Esophagus muscularis mucosa (tissue), 4 donors: ENCODE measurements around the gene SEMA5B. TPM values are rescaled to one million over a fixed set of nuclear protein-coding genes. Genes with fewer than 3 reads are reported as not detected.

ENCODE experiments used
- DNase-seq: peaks from one replicate; pipeline ENCODE4 v3.0.0-alpha.2; 2017; ENCODE audit errors: extremely low spot score
- H3K27ac ChIP-seq, 4 donors: fragments of 200-600 bp; sonication (generic); replicated peaks in 1 of 4; 1 replicate in 3 of 4; 2 replicates in 1 of 4; pipeline ENCODE4 v1.5.1; 2016 to 2019; ENCODE audit warnings: mild to moderate bottlenecking in 1 of 4
- H3K27me3 ChIP-seq, 4 donors: fragments of 200-600 bp; sonication (generic); one replicate each; pipeline versions ENCODE4 v1.5.1 to v1.6.0; 2016 to 2019
- H3K36me3 ChIP-seq, 4 donors: fragments of 200-600 bp; sonication (generic); one replicate each; pipeline ENCODE4 v1.5.1; 2016 to 2019
- H3K4me1 ChIP-seq, 4 donors: fragments of 200-600 bp; sonication (generic); one replicate each; pipeline ENCODE4 v1.5.1; 2016 to 2019
- H3K4me3 ChIP-seq, 4 donors: fragments of 200-600 bp; sonication (generic); 1 replicate in 2 of 4; 2 replicates in 2 of 4; pipeline ENCODE4 v1.5.1; 2016 to 2019; ENCODE audit warnings: mild to moderate bottlenecking in 4 of 4, moderate library complexity in 1 of 4
- H3K9me3 ChIP-seq, 4 donors: fragments of 200-600 bp; sonication (generic); 1 replicate in 3 of 4; 2 replicates in 1 of 4; pipeline ENCODE4 v1.5.1; 2016 to 2019
- EP300 ChIP-seq: sonication (generic); formaldehyde crosslinking; IDR thresholded peaks from one replicate; pipeline ENCODE4 v1.6.1; 2017; ENCODE audit warnings: antibody characterized with exemption
- POLR2A ChIP-seq: fragments of 450-650 bp; IDR thresholded peaks from one replicate; pipeline ENCODE4 v1.6.1; 2017; ENCODE audit warnings: antibody characterized with exemption, moderate library complexity, mild to moderate bottlenecking, low read depth
- POLR2AphosphoS5 ChIP-seq, 2 donors: sonication (generic); formaldehyde crosslinking; IDR thresholded peaks; one replicate each; pipeline ENCODE4 v1.6.1; 2017; ENCODE audit warnings: antibody characterized with exemption in 2 of 2
- WGBS: methylation state at CpG from one replicate; pipeline ENCODE4 v1.1.5; 2018; 5-methylcytosine and 5-hydroxymethylcytosine counted together
- intact Hi-C: fragments of 100-400 bp; cut with DNase I; formaldehyde crosslinking; loops from one replicate; pipeline ENCODE4 v1.15.1; 2023
- total RNA-seq, 4 donors: library from RNA; depleted of rRNA; stranded (reverse); fragments of >200 nt; gene quantifications; one replicate each; pipeline versions ENCODE4 v1.1.0 to v1.2.1, GENCODE V29; 2016
- TF ChIP-seq, protein P1 (sequence below), 3 experiments: fragments of 200-600 bp in 2 of 3; fragments of 450-650 bp in 1 of 3; sonication (generic) in 2 of 3; IDR thresholded peaks; one replicate each; pipeline ENCODE4 v1.5.1; 2017 to 2019; ENCODE audit warnings: antibody characterized with exemption in 3 of 3, mild to moderate bottlenecking in 2 of 3, moderate library complexity in 1 of 3

SEMA5B gene
- total RNA-seq, 4 donors from 2014 or later, result under 0.01 to 1.6 (median 0.34) TPM

DNA sequence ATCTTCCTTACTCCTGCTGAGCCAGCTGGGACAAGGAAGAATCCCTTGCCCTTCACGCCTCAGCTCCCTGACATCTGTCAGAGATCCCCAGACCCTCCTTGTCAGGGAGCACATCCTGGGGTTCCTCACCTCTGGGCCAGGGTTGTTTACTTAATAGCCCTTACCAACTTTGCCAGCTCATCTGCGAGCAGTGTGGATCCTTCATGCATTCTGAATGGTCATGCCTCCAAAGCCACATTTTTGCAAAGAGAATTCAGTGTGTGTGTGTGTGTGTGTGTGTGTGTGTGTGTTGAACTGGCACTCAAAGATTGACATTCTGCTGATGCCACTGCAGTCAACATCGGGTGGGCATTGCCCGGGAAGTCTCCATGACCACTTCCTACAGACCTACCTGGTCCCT, 120.1 kb downstream of the SEMA5B start:
- Histone ChIP-seq H3K9me3 (peaks cover 0 to 6% (median 0%) of the 10 kb centered on the region in 4 donors), H3K27ac (no peak overlapping the region), H3K27me3 (peaks cover 0 to 24% (median 3%) of the 10 kb centered on the region in 4 donors), H3K4me1 (peaks cover 0 to under 1% (median 0%) of the 10 kb centered on the region in 4 donors), H3K4me3 (no peak overlapping the region), H3K36me3 (no peaks in the 10 kb centered on the region)
- intact Hi-C loops, result no loop called here
- DNase-seq, result no peak
- TF ChIP-seq EP300, result no peak
- TF ChIP-seq POLR2AphosphoS5 (IDR thresholded peaks at IDR 0.05), result no peak
- no peak for TF ChIP-seq POLR2A
- TF ChIP-seq, protein P1, sequence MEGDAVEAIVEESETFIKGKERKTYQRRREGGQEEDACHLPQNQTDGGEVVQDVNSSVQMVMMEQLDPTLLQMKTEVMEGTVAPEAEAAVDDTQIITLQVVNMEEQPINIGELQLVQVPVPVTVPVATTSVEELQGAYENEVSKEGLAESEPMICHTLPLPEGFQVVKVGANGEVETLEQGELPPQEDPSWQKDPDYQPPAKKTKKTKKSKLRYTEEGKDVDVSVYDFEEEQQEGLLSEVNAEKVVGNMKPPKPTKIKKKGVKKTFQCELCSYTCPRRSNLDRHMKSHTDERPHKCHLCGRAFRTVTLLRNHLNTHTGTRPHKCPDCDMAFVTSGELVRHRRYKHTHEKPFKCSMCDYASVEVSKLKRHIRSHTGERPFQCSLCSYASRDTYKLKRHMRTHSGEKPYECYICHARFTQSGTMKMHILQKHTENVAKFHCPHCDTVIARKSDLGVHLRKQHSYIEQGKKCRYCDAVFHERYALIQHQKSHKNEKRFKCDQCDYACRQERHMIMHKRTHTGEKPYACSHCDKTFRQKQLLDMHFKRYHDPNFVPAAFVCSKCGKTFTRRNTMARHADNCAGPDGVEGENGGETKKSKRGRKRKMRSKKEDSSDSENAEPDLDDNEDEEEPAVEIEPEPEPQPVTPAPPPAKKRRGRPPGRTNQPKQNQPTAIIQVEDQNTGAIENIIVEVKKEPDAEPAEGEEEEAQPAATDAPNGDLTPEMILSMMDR (IDR thresholded peaks at IDR 0.05), result no peak
- WGBS, result 91% methylated on average over 3 of the region's 4 CpGs

DNA sequence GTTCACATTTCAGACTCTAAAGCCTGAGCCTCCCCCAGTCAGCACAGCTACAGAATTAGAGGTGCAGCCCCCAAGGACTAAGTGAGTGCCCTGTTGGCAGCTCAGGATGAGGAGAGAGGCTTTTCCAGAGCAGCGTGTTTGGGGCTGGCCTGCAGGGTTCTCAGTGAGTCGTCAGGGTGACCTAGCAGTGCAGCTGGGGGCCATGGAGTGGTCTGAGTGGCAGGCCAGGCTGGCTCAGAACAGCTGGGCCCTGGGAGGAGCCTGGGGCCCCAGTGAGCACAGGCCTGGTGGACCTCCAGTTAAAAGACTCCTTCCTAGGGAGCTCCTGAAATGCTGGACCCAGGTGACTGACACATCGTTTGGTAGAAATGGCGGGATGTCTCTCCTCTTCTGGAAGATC, 124.4 kb downstream of the SEMA5B start:
- no peak for DNase-seq
- Histone ChIP-seq H3K27ac (no peak overlapping the region), H3K36me3 (no peaks in the 10 kb centered on the region), H3K9me3 (peaks cover 0 to 6% (median 0%) of the 10 kb centered on the region in 4 donors), H3K27me3 (peaks cover 0 to 4% (median 0%) of the 10 kb centered on the region in 4 donors), H3K4me1 (no peaks in the 10 kb centered on the region), H3K4me3 (no peak overlapping the region)
- intact Hi-C loops, result no loop called here
- TF ChIP-seq POLR2A, result no peak
- TF ChIP-seq EP300, result no peak
- TF ChIP-seq, protein P1 (IDR thresholded peaks at IDR 0.05), result no peak
- no peak for TF ChIP-seq POLR2AphosphoS5 (IDR thresholded peaks at IDR 0.05)
- 62% methylated on average over 4 of the region's 4 CpGs for WGBS

DNA sequence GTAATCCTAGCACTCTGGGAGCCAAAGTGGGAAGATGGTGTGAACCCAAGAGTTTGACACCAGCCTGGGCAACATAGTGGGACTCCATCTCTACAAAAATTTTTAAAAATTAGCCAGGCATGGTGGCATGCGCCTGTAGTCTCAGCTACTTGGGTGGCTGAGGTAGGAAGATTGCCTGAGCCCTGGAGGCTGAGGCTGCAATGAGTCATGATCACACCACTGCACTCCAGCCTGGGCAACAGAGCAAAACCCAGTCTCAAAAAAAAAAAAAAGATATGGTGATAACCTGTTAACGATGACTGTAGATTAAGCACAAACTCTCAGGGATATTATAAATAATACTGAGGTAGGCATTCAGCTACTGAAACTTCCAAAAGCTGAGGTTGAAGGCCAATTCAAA, 125.2 kb downstream of the SEMA5B start:
- Histone ChIP-seq H3K36me3 (no peaks in the 10 kb centered on the region), H3K4me1 (no peaks in the 10 kb centered on the region), H3K4me3 (no peak overlapping the region), H3K27me3 (peaks cover 0 to 4% (median 0%) of the 10 kb centered on the region in 4 donors), H3K9me3 (peaks cover 0 to 6% (median 0%) of the 10 kb centered on the region in 4 donors), H3K27ac (no peak overlapping the region)
- 83% methylated on average over 2 of the region's 2 CpGs for WGBS
- intact Hi-C loops, result no loop called here
- no peak for DNase-seq
- TF ChIP-seq POLR2AphosphoS5 (IDR thresholded peaks at IDR 0.05) (no peak), EP300 (no peak), POLR2A (no peak)
- TF ChIP-seq, protein P1 (IDR thresholded peaks at IDR 0.05), result no peak

DNA sequence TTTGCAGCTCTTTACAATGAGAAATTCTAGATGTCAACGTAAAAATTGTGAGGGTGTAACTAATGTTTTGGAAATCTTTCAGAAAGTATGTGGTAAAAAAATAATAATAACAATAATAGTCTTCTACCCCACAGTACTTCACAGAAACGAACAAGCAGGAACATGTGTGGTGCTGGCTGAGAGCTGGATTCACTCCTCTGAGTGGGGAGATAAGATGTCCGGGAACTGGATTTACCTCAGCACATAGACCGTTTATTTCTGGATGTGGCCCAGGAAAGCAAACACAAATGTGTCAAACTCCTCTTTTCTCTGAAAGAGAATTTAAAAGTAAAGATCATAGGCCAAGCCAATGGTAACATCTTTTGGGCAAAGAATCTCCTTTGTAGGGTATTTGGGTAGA, 129.3 kb downstream of the SEMA5B start:
- DNase-seq, result no peak
- Histone ChIP-seq H3K4me3 (no peak overlapping the region), H3K4me1 (peaks cover 0 to 11% (median 8%) of the 10 kb centered on the region in 4 donors), H3K36me3 (no peaks in the 10 kb centered on the region), H3K9me3 (no peaks in the 10 kb centered on the region), H3K27ac (no peak overlapping the region), H3K27me3 (peaks cover 0 to 4% (median 0%) of the 10 kb centered on the region in 4 donors)
- no peak for TF ChIP-seq EP300
- TF ChIP-seq POLR2AphosphoS5 (IDR thresholded peaks at IDR 0.05), result no peak
- TF ChIP-seq, protein P1 (IDR thresholded peaks at IDR 0.05), result no peak
- TF ChIP-seq POLR2A, result no peak
- WGBS, result 66% methylated on average over 4 of the region's 4 CpGs
- intact Hi-C loops, result no loop called here
